A673 (cell line): Measurements from ENCODE around the gene ECEL1. TPM values are rescaled to one million over a fixed set of nuclear protein-coding genes. Genes with fewer than 3 reads are reported as not detected.

Experiments used
- BruUV-seq: library from RNA; stranded (reverse); fragments of 400-500 nt; replicated peaks from 2 replicates; lab custom pipeline; 2021; lab: Mats Ljungman, UMichigan
- CTCF ChIA-PET: fragments of 300-600 bp; sonication (Branson Sonifier 250); formaldehyde crosslinking; loops from one replicate; lab custom pipeline; 2022; ENCODE audit warnings: antibody characterized with exemption; lab: Charles Lee
- POLR2A ChIA-PET: fragments of 300-600 bp; sonication (Branson Sonifier 250); formaldehyde crosslinking; loops from one replicate; lab custom pipeline; 2022; ENCODE audit warnings: antibody characterized with exemption; ENCODE audit not compliant: low non-redundant PET; lab: Charles Lee
- DNase-seq: peaks from one replicate; pipeline ENCODE4 v3.0.0-alpha.2; 2015; ENCODE audit warnings: low spot score
- H3K27ac ChIP-seq: fragments of 200-600 bp; sonication (generic); 2 replicates; pipeline ENCODE4 v1.5.1; 2016; ENCODE audit warnings: mixed run types, low read depth, mild to moderate bottlenecking, mixed read lengths, antibody characterized with exemption, low read length; ENCODE audit not compliant: poor library complexity, severe bottlenecking
- H3K27me3 ChIP-seq: fragments of 200-600 bp; sonication (generic); replicated peaks from 2 replicates; pipeline ENCODE4 v1.6.1; 2017; ENCODE audit warnings: mixed run types, low read depth, mild to moderate bottlenecking, mixed read lengths, antibody characterized with exemption, low read length; ENCODE audit not compliant: insufficient read depth, poor library complexity
- H3K36me3 ChIP-seq: fragments of 200-600 bp; sonication (generic); 2 replicates; pipeline ENCODE4 v1.6.1; 2016; ENCODE audit warnings: mixed run types, mild to moderate bottlenecking, mixed read lengths, antibody characterized with exemption, low read length; ENCODE audit not compliant: insufficient read depth, poor library complexity, severe bottlenecking
- H3K4me1 ChIP-seq: fragments of 200-600 bp; sonication (generic); 2 replicates; pipeline ENCODE4 v1.6.1; 2017; ENCODE audit warnings: mixed run types, mild to moderate bottlenecking, mixed read lengths, antibody characterized with exemption, low read length; ENCODE audit not compliant: insufficient read depth, poor library complexity, severe bottlenecking
- H3K4me3 ChIP-seq: fragments of 200-600 bp; sonication (generic); 2 replicates; pipeline ENCODE4 v1.5.1; 2016; ENCODE audit warnings: low read depth, mixed run types, mild to moderate bottlenecking, mixed read lengths, low read length; ENCODE audit not compliant: poor library complexity, severe bottlenecking
- H3K9me3 ChIP-seq: fragments of 200-600 bp; sonication (generic); 2 replicates; pipeline ENCODE4 v1.6.1; 2016; ENCODE audit warnings: mixed run types, low read depth, mild to moderate bottlenecking, mixed read lengths, antibody characterized with exemption, low read length; ENCODE audit not compliant: poor library complexity, severe bottlenecking
- EZH2 ChIP-seq: fragments of 200-600 bp; sonication (generic); IDR thresholded peaks from 2 replicates; pipeline ENCODE4 v1.6.1; 2017; ENCODE audit warnings: borderline replicate concordance, low read depth, mild to moderate bottlenecking, mixed read lengths, antibody characterized with exemption, low read length; ENCODE audit not compliant: poor library complexity, severe bottlenecking
- intact Hi-C: fragments of 100-400 bp; cut with micrococcal nuclease; formaldehyde crosslinking; loops from one replicate; pipeline ENCODE4 v1.10.0; 2022; ENCODE audit not compliant: unreplicated experiment
- total RNA-seq: library from RNA; stranded (reverse); gene quantifications from 2 replicates; pipeline ENCODE4 v1.2.3, GENCODE V29; 2021
- TF ChIP-seq, protein P1 (sequence below): fragments of 300-800, 200-600 bp; sonication (generic); conservative IDR thresholded peaks from 2 replicates; pipeline ENCODE4 v1.5.1; 2017; ENCODE audit warnings: low read depth, mild to moderate bottlenecking, antibody characterized with exemption, low read length, moderate library complexity, mixed read lengths

Gene ECEL1
- total RNA-seq, 1 experiment from 2014 or later = 0.19 TPM

DNA sequence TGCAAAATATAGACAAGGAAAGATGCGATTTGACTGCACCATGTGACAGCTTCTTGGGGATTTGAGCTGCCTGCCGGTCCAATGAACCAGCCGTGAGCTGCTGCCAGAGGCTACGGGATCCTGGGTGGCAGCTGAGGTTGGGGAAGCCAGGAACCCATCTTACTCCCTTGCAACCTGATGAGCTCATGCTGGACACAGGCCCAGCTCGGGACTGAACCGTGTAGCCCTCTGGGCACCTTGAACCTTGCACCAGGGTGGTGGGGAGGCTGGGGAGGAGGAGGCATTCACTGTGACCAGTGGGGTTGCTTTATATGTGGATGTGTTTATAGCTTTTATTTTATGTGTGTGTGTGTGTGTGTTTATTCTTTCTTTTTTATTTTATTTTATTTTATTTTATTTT, 22.6 kb downstream of the ECEL1 start:
- TF ChIP-seq, protein P1, sequence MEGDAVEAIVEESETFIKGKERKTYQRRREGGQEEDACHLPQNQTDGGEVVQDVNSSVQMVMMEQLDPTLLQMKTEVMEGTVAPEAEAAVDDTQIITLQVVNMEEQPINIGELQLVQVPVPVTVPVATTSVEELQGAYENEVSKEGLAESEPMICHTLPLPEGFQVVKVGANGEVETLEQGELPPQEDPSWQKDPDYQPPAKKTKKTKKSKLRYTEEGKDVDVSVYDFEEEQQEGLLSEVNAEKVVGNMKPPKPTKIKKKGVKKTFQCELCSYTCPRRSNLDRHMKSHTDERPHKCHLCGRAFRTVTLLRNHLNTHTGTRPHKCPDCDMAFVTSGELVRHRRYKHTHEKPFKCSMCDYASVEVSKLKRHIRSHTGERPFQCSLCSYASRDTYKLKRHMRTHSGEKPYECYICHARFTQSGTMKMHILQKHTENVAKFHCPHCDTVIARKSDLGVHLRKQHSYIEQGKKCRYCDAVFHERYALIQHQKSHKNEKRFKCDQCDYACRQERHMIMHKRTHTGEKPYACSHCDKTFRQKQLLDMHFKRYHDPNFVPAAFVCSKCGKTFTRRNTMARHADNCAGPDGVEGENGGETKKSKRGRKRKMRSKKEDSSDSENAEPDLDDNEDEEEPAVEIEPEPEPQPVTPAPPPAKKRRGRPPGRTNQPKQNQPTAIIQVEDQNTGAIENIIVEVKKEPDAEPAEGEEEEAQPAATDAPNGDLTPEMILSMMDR = no peak
- TF ChIP-seq EZH2 = no peak
- DNase-seq = no peak
- no peaks in the 10 kb centered on the region for H3K4me1 ChIP-seq
- no TSS peak for BruUV-seq
- no peaks in the 10 kb centered on the region for H3K36me3 ChIP-seq
- intact Hi-C loops = no loop called here
- peaks cover 26% of the 10 kb centered on the region for H3K27me3 ChIP-seq
- no peak overlapping the region for H3K4me3 ChIP-seq
- no peaks in the 10 kb centered on the region for H3K9me3 ChIP-seq
- no peak overlapping the region for H3K27ac ChIP-seq
- POLR2A ChIA-PET = interaction anchor here (0.7 kb wide), 1 partner anchor 889 kb away, joined by 4 read pairs; the partner anchor contains the start of gene DGKD
- CTCF ChIA-PET = no interaction called here

DNA sequence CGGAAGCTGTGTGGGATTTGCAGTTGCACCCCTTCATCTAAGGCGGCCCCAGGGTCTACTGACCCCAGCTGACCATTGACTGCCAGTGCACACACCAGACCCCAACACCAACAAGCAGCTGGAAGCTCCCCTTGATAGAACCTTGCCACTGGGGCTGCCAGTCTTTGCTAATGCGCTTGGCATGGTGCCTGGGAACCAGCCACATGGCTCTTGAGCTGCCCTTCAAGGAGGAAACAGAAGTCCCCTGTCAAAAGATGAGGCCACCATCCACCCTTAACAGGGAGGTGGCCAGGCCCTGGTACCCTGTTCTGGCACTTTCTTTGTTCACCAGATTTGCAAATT, 23.1 kb downstream of the ECEL1 start:
- no peaks in the 10 kb centered on the region for H3K4me1 ChIP-seq
- H3K27me3 ChIP-seq = peaks cover 30% of the 10 kb centered on the region
- no TSS peak for BruUV-seq
- no peaks in the 10 kb centered on the region for H3K9me3 ChIP-seq
- TF ChIP-seq EZH2 = no peak
- TF ChIP-seq, protein P1 = no peak
- intact Hi-C loops = no loop called here
- no peak for DNase-seq
- no peak overlapping the region for H3K27ac ChIP-seq
- H3K4me3 ChIP-seq = no peak overlapping the region
- ChIA-PET CTCF (no interaction called here), POLR2A (no interaction called here)
- H3K36me3 ChIP-seq = no peaks in the 10 kb centered on the region

DNA sequence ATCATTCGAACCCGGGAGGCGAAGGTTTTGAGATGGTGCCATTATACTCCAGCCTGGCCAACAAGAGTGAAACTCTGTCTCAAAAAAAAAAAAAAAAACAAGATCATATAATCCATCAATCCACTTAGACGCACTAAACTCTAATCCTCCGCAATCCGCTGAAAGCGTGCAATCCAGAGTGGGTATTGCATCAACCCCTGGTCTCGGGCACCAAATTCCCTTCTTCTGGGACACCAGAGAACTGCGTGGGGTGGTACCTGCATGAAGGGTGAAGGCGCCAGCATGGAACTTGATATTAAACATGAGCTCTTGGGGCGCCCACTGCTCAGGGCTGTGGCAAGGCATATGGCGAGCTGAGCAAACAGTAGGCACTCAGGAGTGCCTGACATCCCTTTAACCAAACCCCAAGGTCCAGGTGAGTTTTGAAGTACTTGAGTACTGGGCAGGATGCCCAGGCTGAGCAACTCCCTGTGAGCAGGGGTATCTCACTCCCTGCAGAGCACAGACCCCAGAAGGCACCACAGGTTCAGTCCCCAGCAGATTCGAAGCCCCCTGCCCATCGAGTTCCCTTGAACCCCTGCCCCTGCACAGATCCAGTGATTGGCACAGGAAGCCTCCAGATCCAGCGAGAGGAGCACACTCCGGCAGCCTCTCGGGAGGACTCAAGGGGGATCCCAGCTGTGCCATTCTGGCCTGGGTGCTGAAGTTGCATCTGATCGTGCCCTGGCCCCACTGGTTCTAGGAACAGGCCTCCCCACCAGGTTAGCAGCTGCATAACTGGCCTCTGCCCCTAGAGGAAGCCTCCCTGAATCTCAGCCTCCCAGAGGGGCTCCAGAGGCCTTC, 23.7 kb downstream of the ECEL1 start:
- Histone ChIP-seq H3K9me3 (no peaks in the 10 kb centered on the region), H3K4me1 (no peaks in the 10 kb centered on the region), H3K36me3 (no peaks in the 10 kb centered on the region), H3K27me3 (peaks cover 36% of the 10 kb centered on the region), H3K4me3 (no peak overlapping the region), H3K27ac (no peak overlapping the region)
- TF ChIP-seq, protein P1 = no peak
- TF ChIP-seq EZH2 = no peak
- POLR2A ChIA-PET = no interaction called here
- no peak for DNase-seq
- intact Hi-C loops = no loop called here
- CTCF ChIA-PET = no interaction called here
- no TSS peak for BruUV-seq
